ENCODE results near the gene RCBTB2.

DNA sequence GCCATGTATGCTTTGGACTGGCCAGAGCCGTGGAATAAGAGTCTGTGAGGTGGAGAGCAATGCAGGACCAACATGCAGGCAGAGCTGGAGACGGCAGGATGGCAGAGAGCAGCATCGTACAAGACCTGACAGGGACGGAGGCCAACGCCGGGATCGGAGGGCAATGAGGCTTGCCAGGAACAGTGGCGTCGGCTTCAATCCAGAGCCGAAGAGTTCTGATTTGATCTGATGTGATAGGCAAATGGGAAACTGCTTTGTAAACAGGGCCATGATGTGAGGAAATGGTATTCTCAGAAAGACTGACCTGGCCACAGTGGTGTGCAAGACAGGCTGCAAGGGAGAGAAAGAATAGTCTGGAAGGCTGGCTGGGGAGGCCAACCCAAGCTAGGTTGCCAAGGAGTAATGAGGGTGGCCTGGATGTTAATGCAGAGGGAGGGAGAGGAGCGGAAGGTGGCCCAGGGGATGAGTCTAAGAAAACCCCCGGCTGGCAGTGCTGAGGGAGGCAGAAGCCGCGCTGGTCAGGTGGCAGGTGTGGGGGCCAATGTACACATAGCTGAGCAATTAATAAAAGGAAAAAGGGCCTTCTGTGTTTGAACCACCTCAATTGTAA is 26.7 kb downstream of the RCBTB2 start:
- TF ChIP-seq ZFP30 (CRISPR knock-in tag; IDR thresholded peaks at IDR 0.05) (no peak), ARNTL (CRISPR knock-in tag; IDR thresholded peaks at IDR 0.05; ENCODE audit: borderline replicate concordance, low read depth) (no peak), ZNF8 (CRISPR knock-in tag; IDR thresholded peaks at IDR 0.05) (no peak), ZNF565 (CRISPR knock-in tag; conservative IDR thresholded peaks at IDR 0.05; ENCODE audit: low read depth) (no peak)
- TF ChIP-seq, protein P1, sequence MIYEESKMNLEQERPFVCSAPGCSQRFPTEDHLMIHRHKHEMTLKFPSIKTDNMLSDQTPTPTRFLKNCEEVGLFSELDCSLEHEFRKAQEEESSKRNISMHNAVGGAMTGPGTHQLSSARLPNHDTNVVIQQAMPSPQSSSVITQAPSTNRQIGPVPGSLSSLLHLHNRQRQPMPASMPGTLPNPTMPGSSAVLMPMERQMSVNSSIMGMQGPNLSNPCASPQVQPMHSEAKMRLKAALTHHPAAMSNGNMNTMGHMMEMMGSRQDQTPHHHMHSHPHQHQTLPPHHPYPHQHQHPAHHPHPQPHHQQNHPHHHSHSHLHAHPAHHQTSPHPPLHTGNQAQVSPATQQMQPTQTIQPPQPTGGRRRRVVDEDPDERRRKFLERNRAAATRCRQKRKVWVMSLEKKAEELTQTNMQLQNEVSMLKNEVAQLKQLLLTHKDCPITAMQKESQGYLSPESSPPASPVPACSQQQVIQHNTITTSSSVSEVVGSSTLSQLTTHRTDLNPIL (CRISPR knock-in tag; IDR thresholded peaks at IDR 0.05; ENCODE audit: low read depth): no peak

All from SK-N-SH treated with all-trans-retinoic acid at 6 μM for 48 hours (cell line).